Measurements from ENCODE around the gene DPP6. TPM values are rescaled to one million over a fixed set of nuclear protein-coding genes. Genes with fewer than 3 reads are reported as not detected.

The DPP6 gene
- total and polyA plus RNA-seq, 2 of the 8 experiments (the other 6 are each of a cell fraction or from before 2014, with no cell fraction given): 4.7 to 6.8 TPM

DNA sequence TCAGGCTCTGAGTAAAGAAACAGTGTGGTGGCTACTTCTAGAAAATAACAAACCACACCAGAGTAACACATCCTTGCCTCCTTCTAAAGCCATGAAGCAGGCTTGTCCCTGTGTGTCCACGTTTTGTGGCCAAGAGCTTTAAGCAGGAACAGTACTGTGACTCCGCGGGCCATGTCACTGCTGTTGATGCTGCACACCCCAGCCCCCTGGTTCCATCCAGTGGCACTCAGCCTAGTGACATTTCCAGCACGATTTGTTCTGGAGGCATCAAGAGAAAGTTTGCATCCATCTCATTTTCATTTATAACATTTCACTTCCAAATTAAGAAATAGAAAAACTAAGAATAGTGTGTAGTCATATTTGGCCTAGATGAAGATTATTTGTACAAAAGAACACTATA is 739.4 kb downstream of the DPP6 start:
- Histone ChIP-seq H3K4me2 (ENCODE audit: insufficient read depth in 1 of 2, low read depth in 2 of 2, low read length in 2 of 2) (no peak overlapping the region), H4K91ac (replicated peaks; ENCODE audit: insufficient read length, low read length) (no peak overlapping the region), H3K79me2 (ENCODE audit: control insufficient read depth in 1 of 2, insufficient read depth in 2 of 2, low read length in 2 of 2) (no peaks in the 10 kb centered on the region), H3K23ac (ENCODE audit: insufficient read length) (no peak overlapping the region), H3K23me2 (ENCODE audit: low read depth, low read length) (peaks cover 3% of the 10 kb centered on the region; the same call in 1 of the 2 replicates), H2AFZ (ENCODE audit: low read length) (no peak overlapping the region), H4K20me1 (replicated peaks in 1 of 2; ENCODE audit: control insufficient read depth in 1 of 2, insufficient read depth in 2 of 2, low read length in 2 of 2) (no peaks in the 10 kb centered on the region), H3K18ac (ENCODE audit: extremely low read depth, low read length) (no peak overlapping the region), H3K4me3 (ENCODE audit: extremely low read depth in 1 of 4, insufficient read depth in 2 of 4, low read depth in 3 of 4, low read length in 4 of 4) (no peak overlapping the region), H3K36me3 (ENCODE audit: control insufficient read depth in 2 of 4, insufficient read depth in 4 of 4, low read length in 3 of 4) (no peaks in the 10 kb centered on the region), H3K9me3 (ENCODE audit: insufficient read depth in 2 of 2, low read depth in 1 of 2, low read length in 1 of 2) (no peaks in the 10 kb centered on the region), H3K27ac (ENCODE audit: low read depth, low read length) (no peak overlapping the region), H4K5ac (ENCODE audit: insufficient read length, low read depth, low read length) (no peak overlapping the region), H2BK12ac (ENCODE audit: low read depth, low read length) (no peak overlapping the region), H3K9ac (replicated peaks in 1 of 4; ENCODE audit: extremely low read depth in 1 of 4, low read depth in 3 of 4, low read length in 3 of 4) (no peak overlapping the region), H2BK120ac (replicated peaks; ENCODE audit: low read depth, low read length) (no peak overlapping the region), H3K14ac (ENCODE audit: insufficient read length) (no peak overlapping the region), H3K27me3 (replicated peaks in 1 of 4; ENCODE audit: control insufficient read depth in 3 of 4, extremely low read depth in 1 of 4, insufficient read depth in 3 of 4, low read length in 3 of 4) (no peaks in the 10 kb centered on the region; a peak in 1 of 7 replicates), H2AK5ac (ENCODE audit: low read depth, low read length) (no peak overlapping the region), H2BK20ac (ENCODE audit: low read length) (no peak overlapping the region), H3K4me1 (replicated peaks in 1 of 4; ENCODE audit: control insufficient read depth in 3 of 4, insufficient read depth in 4 of 4, low read length in 3 of 4) (peaks cover 0 to 2% (median 0%) of the 10 kb centered on the region in 4 experiments; a peak in 3 of 7 replicates), H2BK5ac (ENCODE audit: low read depth, low read length) (no peak overlapping the region), H3K79me1 (ENCODE audit: low read depth, low read length) (no peaks in the 10 kb centered on the region), H3K56ac (replicated peaks; ENCODE audit: insufficient read length, low read depth, low read length) (no peak overlapping the region), H3K4ac (replicated peaks; ENCODE audit: insufficient read length, low read depth, low read length) (no peak overlapping the region), H2BK15ac (ENCODE audit: low read length) (no peak overlapping the region), H4K8ac (ENCODE audit: extremely low read depth, insufficient read depth, low read length) (no peak overlapping the region; the same call in 1 of the 2 replicates)
- TF ChIP-seq RFX5 (IDR thresholded peaks at IDR 0.05; ENCODE audit: borderline replicate concordance, low read depth, low read length): no peak
- 96% methylated on average over 4 of the region's 4 CpGs; no CpG with 5 or more reads in 1 of the 2 experiments for WGBS, 2 experiments (ENCODE audit: extremely low coverage in 1 of 2, insufficient coverage in 1 of 2, insufficient read length in 1 of 2, insufficient replicate concordance in 2 of 2, low coverage in 1 of 2, low lambda C conversion rate in 2 of 2, missing lambda C conversion rate in 1 of 2)
- POLR2A ChIA-PET (ENCODE audit: partially characterized antibody): no interaction called here
- CTCF ChIA-PET (ENCODE audit: partially characterized antibody): interaction anchor here (0.7 kb wide), 1 partner anchor 270 kb away, joined by 3 read pairs; no protein-coding TSS in a partner anchor
- DNase-seq (ENCODE audit: low read depth in 1 of 2, low spot score in 2 of 2): no peak
- no peak for FAIRE-seq
